ENCODE measurements around the gene ODAD2.
"Not testable (repeated sequence)": the region's sequence is repeated elsewhere in the genome, so short reads cannot be mapped to it uniquely, and the experiment has no call there.

GRCh38 chr10:27969931-27970330, 28.9 kb downstream of the ODAD2 start:
- TF ChIP-seq CTCF (IDR thresholded peaks at IDR 0.05); EP300 (IDR thresholded peaks at IDR 0.05); POLR2A (IDR thresholded peaks at IDR 0.05; ENCODE audit: low read depth); POLR2AphosphoS5 (IDR thresholded peaks at IDR 0.05): not testable (repeated sequence)
